GM12878 (cell line): ENCODE measurements around the gene PRSS12. TPM values are rescaled to one million over a fixed set of nuclear protein-coding genes. Genes with fewer than 3 reads are reported as not detected.

ENCODE experiments used
- ATAC-seq: fragments of 200-7000 bp; cut with Tn5 transposase; 3 replicates; pipeline ENCODE4 v1.9.1; 2020; ENCODE audit warnings: mild to moderate bottlenecking, moderate library complexity
- BruUV-seq: library from RNA; stranded (reverse); fragments of 400-500 nt; replicated peaks from 2 replicates; lab custom pipeline; 2021; lab: Mats Ljungman, UMichigan
- CTCF ChIA-PET: fragments of 300-600 bp; sonication (Branson Sonifier 250); formaldehyde crosslinking; extraction: SDS; loops from one replicate; lab custom pipeline; 2021; ENCODE audit warnings: inconsistent platforms; lab: Yijun Ruan, JAX
- POLR2A ChIA-PET: fragments of 350-600 bp; formaldehyde crosslinking; extraction: SDS; loops from one replicate; lab custom pipeline; 2021; ENCODE audit warnings: inconsistent platforms; lab: Charles Lee
- RAD21 ChIA-PET: fragments of 300-600 bp; sonication (Branson Sonifier 250); formaldehyde crosslinking; loops from one replicate; lab custom pipeline; 2023; ENCODE audit warnings: antibody characterized with exemption; ENCODE audit not compliant: unreplicated experiment; lab: Charles Lee
- SMC1A ChIA-PET: fragments of 300-600 bp; sonication (Branson Sonifier 250); formaldehyde crosslinking; loops from one replicate; lab custom pipeline; 2023; ENCODE audit not compliant: unreplicated experiment, uncharacterized antibody; lab: Charles Lee
- DNase-seq: peaks from one replicate; pipeline ENCODE4 v3.0.0-alpha.2; 2011; ENCODE audit warnings: low read depth, low spot score
- FAIRE-seq: peaks from 3 replicates; lab custom pipeline; 2011; peaks lifted over from hg19 to GRCh38; lab: Jason Lieb, UNC
- H2AFZ ChIP-seq: 2 replicates; pipeline ENCODE4 v1.6.0; 2011; ENCODE audit warnings: low read depth, low read length, control low read depth; ENCODE audit not compliant: control insufficient read depth
- H3K27ac ChIP-seq: 2 replicates; pipeline ENCODE4 v1.5.1; 2011; ENCODE audit warnings: control low read depth; ENCODE audit not compliant: control insufficient read depth, insufficient read depth
- H3K27me3 ChIP-seq, 2 experiments: replicated peaks in 1 of 2; 2 replicates each; pipeline versions ENCODE4 v1.6.0 to v1.6.1; 2011; ENCODE audit warnings: low read length in 1 of 2; ENCODE audit not compliant: control insufficient read depth in 2 of 2, insufficient read depth in 2 of 2
- H3K36me3 ChIP-seq, 2 experiments: 2 replicates each; pipeline ENCODE4 v1.5.1; 2011; ENCODE audit warnings: low read length in 1 of 2; ENCODE audit not compliant: control insufficient read depth in 2 of 2, insufficient read depth in 2 of 2
- H3K4me1 ChIP-seq: 2 replicates; pipeline ENCODE4 v1.6.1; 2011; ENCODE audit warnings: mild to moderate bottlenecking, low read length, moderate library complexity, mixed read lengths; ENCODE audit not compliant: control insufficient read depth, insufficient read depth
- H3K4me2 ChIP-seq: 2 replicates; pipeline ENCODE4 v1.6.0; 2011; ENCODE audit warnings: control low read depth; ENCODE audit not compliant: control insufficient read depth, insufficient read depth
- H3K4me3 ChIP-seq: fragments of 200-600 bp; sonication (generic); 2 replicates; pipeline ENCODE4 v1.5.1; 2016
- H3K79me2 ChIP-seq: 2 replicates; pipeline ENCODE4 v1.6.0; 2011; ENCODE audit warnings: low read length; ENCODE audit not compliant: control insufficient read depth, insufficient read depth
- H3K9ac ChIP-seq: 2 replicates; pipeline ENCODE4 v1.8.0; 2011; ENCODE audit warnings: low read length, control low read depth, mixed read lengths; ENCODE audit not compliant: control insufficient read depth, insufficient read depth
- H3K9me3 ChIP-seq: replicated peaks from 3 replicates; pipeline ENCODE4 v1.5.1; 2011; ENCODE audit warnings: mild to moderate bottlenecking, low read length; ENCODE audit not compliant: control insufficient read depth, insufficient read depth
- H4K20me1 ChIP-seq: 2 replicates; pipeline ENCODE4 v1.6.0; 2011; ENCODE audit not compliant: control insufficient read depth, insufficient read depth
- BRCA1 ChIP-seq: IDR thresholded peaks from 2 replicates; pipeline ENCODE4 v1.6.1; 2011; ENCODE audit warnings: low read depth, low read length, improper control_type of control experiment
- E2F4 ChIP-seq: IDR thresholded peaks from 2 replicates; pipeline ENCODE4 v1.6.1; 2012; ENCODE audit warnings: low read depth, low read length, improper control_type of control experiment
- FOXM1 ChIP-seq: IDR thresholded peaks from 2 replicates; pipeline ENCODE4 v1.6.1; 2012; ENCODE audit warnings: low read depth, mild to moderate bottlenecking, inconsistent platforms, low read length, moderate library complexity
- HSF1 ChIP-seq: fragments of 150-350 bp; IDR thresholded peaks from 2 replicates; pipeline ENCODE4 v1.6.1; 2014; ENCODE audit warnings: mild to moderate bottlenecking, low read depth, low read length
- KAT2A ChIP-seq: conservative IDR thresholded peaks from 2 replicates; pipeline ENCODE4 v1.6.1; 2011; ENCODE audit warnings: low read depth, low read length; ENCODE audit not compliant: control insufficient read depth
- MEF2B ChIP-seq: fragments of 450-650 bp; IDR thresholded peaks from 2 replicates; pipeline ENCODE4 v1.6.1; 2018; ENCODE audit warnings: mild to moderate bottlenecking, moderate library complexity; ENCODE audit not compliant: partially characterized antibody, poor library complexity, severe bottlenecking
- MXI1 ChIP-seq: fragments of 150-350 bp; IDR thresholded peaks from 2 replicates; pipeline ENCODE4 v1.6.1; 2011; ENCODE audit warnings: low read depth, mild to moderate bottlenecking, inconsistent platforms, low read length, improper control_type of control experiment
- RFX5 ChIP-seq: IDR thresholded peaks from 2 replicates; pipeline ENCODE4 v1.6.1; 2011; ENCODE audit warnings: low read depth, low read length, improper control_type of control experiment
- RUNX3 ChIP-seq: IDR thresholded peaks from 2 replicates; pipeline ENCODE4 v1.6.1; 2012; ENCODE audit warnings: low read length, inconsistent platforms
- YBX1 ChIP-seq: fragments of 450-650 bp; IDR thresholded peaks from 2 replicates; pipeline ENCODE4 v1.6.1; 2016; ENCODE audit warnings: antibody characterized with exemption
- ZNF217 ChIP-seq: fragments of 450-650 bp; IDR thresholded peaks from 2 replicates; pipeline ENCODE4 v1.6.1; 2017; ENCODE audit warnings: antibody characterized with exemption, mild to moderate bottlenecking
- ZNF384 ChIP-seq: IDR thresholded peaks from 2 replicates; pipeline ENCODE4 v1.6.1; 2012; ENCODE audit warnings: low read depth, mild to moderate bottlenecking, low read length, improper control_type of control experiment, borderline replicate concordance
- WGBS: methylation state at CpG from one replicate; pipeline ENCODE4 v1.1.6; 2016; ENCODE audit warnings: low lambda C conversion rate; ENCODE audit not compliant: insufficient replicate concordance, insufficient coverage; ENCODE audit errors: missing lambda C conversion rate; 5-methylcytosine and 5-hydroxymethylcytosine counted together
- in situ Hi-C: fragments of 300-500 bp; cut with MboI; formaldehyde crosslinking; loops from 9 replicates; pipeline ENCODE4 v1.14.3; 2018; ENCODE audit warnings: mixed read lengths
- intact Hi-C: fragments of 100-400 bp; cut with micrococcal nuclease; formaldehyde crosslinking; loops from one replicate; pipeline ENCODE4 v1.14.2; 2022; ENCODE audit not compliant: unreplicated experiment
- polyA plus RNA-seq, 11 experiments: library from polyadenylated mRNA; depleted of rRNA in 4 of 11; unstranded in 6 of 11; stranded (reverse) in 5 of 11; fragments of >200 nt; fragmentation: Nextera tagmentation in 4 of 11; fragmentation: Illumina TruSeq in 1 of 11; extraction: Ambion mirVana in 4 of 11; extraction: Trizol in 1 of 11; gene quantifications; 1 replicate in 1 of 11; 2 replicates in 10 of 11; pipeline versions ENCODE4 v1.2.1 to v1.2.3, GENCODE V29; 2011 to 2016; ENCODE audit warnings: inconsistent platforms in 2 of 11, missing spikeins in 2 of 11, low read depth in 1 of 11
- total RNA-seq, 4 experiments: library from RNA; depleted of rRNA in 3 of 4; stranded (reverse); fragments of >200 nt in 3 of 4; fragmentation: Illumina TruSeq in 1 of 4; extraction: Trizol in 1 of 4; gene quantifications; 2 replicates each; pipeline versions ENCODE4 v1.2.1 to v1.2.3, GENCODE V29; 2013 to 2021

The PRSS12 gene
- total and polyA plus RNA-seq, 10 of the 15 experiments (the other 5 are each of a cell fraction or from before 2014, with no cell fraction given): 0.04 to 0.34 (median 0.11) TPM; not detected in 2

- Histone ChIP-seq H3K4me1 (no peaks in the 10 kb centered on the region), H4K20me1 (no peaks in the 10 kb centered on the region), H3K4me3 (no peak overlapping the region), H3K36me3 (no peaks in the 10 kb centered on the region), H3K4me2 (no peak overlapping the region), H3K27me3 (no peaks in the 10 kb centered on the region; a peak in 2 of 4 replicates), H3K27ac (no peak overlapping the region), H3K9ac (no peak overlapping the region), H2AFZ (no peak overlapping the region), H3K9me3 (no peaks in the 10 kb centered on the region; the same call in 2 of the 3 replicates), H3K79me2 (no peaks in the 10 kb centered on the region)
- no peak for FAIRE-seq
- ATAC-seq: no peak
- SMC1A ChIA-PET: interaction anchor here (1.4 kb wide), 2 partner anchors 9 to 13 kb away, joined by 4 to 6 read pairs; no protein-coding TSS in a partner anchor
- RAD21 ChIA-PET: no interaction called here
- no TSS peak for BruUV-seq
- intact Hi-C loops (no loop called here), in situ Hi-C loops (loop anchor here (25.0 kb wide), 2 partner anchors 1127 to 1902 kb away; no protein-coding TSS in a partner anchor)
- CTCF ChIA-PET: interaction anchor here (0.8 to 1.4 kb wide), 2 partner anchors 8 to 10 kb away, joined by 3 read pairs; no protein-coding TSS in a partner anchor
- no peak for DNase-seq
- POLR2A ChIA-PET: no interaction called here
- 31% methylated on average over 3 of the region's 3 CpGs for WGBS
- TF ChIP-seq YBX1: no peak
Observed at GRCh38 chr4:118264096-118264495, 88.7 kb downstream of the PRSS12 start.

- ChIA-PET RAD21 (interaction anchor here (1.1 kb wide), 1 partner anchor 13 kb away, joined by 5 read pairs; no protein-coding TSS in a partner anchor), SMC1A (no interaction called here), POLR2A (no interaction called here), CTCF (interaction anchor here (0.9 to 1.3 kb wide), 2 partner anchors 9 to 10 kb away, joined by 3 read pairs; no protein-coding TSS in a partner anchor)
- H4K20me1 ChIP-seq: no peaks in the 10 kb centered on the region
- FAIRE-seq: no peak
- no peak for DNase-seq
- BruUV-seq: no TSS peak
- no peak overlapping the region for H3K4me2 ChIP-seq
- no peak overlapping the region for H2AFZ ChIP-seq
- no peaks in the 10 kb centered on the region for H3K4me1 ChIP-seq
- H3K9ac ChIP-seq: no peak overlapping the region
- 52% methylated on average over 2 of the region's 2 CpGs for WGBS
- H3K36me3 ChIP-seq: no peaks in the 10 kb centered on the region
- H3K9me3 ChIP-seq: no peaks in the 10 kb centered on the region; the same call in 2 of the 3 replicates
- no peaks in the 10 kb centered on the region for H3K79me2 ChIP-seq
- no peak for ATAC-seq
- no peaks in the 10 kb centered on the region; a peak in 2 of 4 replicates for H3K27me3 ChIP-seq
- TF ChIP-seq RUNX3: no peak
- TF ChIP-seq ZNF384: no peak
- TF ChIP-seq E2F4: no peak
- TF ChIP-seq MXI1: no peak
- TF ChIP-seq KAT2A: no peak
- TF ChIP-seq RFX5: no peak
- TF ChIP-seq HSF1: no peak
- TF ChIP-seq BRCA1: no peak
- TF ChIP-seq MEF2B: no peak
- no peak for TF ChIP-seq ZNF217
- TF ChIP-seq FOXM1: no peak
- in situ Hi-C loops: loop anchor here (25.0 kb wide), 2 partner anchors 1123 to 1898 kb away; no protein-coding TSS in a partner anchor
- H3K27ac ChIP-seq: no peak overlapping the region
- H3K4me3 ChIP-seq: no peak overlapping the region
- intact Hi-C loops: loop anchor here (2.0 kb wide), 1 partner anchor 130 kb away; no protein-coding TSS in a partner anchor
Observed at GRCh38 chr4:118260309-118260708, 92.5 kb downstream of the PRSS12 start.
